HG03521 (cell line): Measurements from ENCODE around the gene OR11G2.
"Not testable (repeated sequence)": the region's sequence is repeated elsewhere in the genome, so short reads cannot be mapped to it uniquely, and the experiment has no call there.

ENCODE experiments used
- ATAC-seq: cut with Tn5 transposase; IDR thresholded peaks from one replicate; pipeline ENCODE4 v1.9.1; 2021; ENCODE audit warnings: mild to moderate bottlenecking, moderate library complexity; ENCODE audit not compliant: unreplicated experiment

OR11G2 gene

DNA sequence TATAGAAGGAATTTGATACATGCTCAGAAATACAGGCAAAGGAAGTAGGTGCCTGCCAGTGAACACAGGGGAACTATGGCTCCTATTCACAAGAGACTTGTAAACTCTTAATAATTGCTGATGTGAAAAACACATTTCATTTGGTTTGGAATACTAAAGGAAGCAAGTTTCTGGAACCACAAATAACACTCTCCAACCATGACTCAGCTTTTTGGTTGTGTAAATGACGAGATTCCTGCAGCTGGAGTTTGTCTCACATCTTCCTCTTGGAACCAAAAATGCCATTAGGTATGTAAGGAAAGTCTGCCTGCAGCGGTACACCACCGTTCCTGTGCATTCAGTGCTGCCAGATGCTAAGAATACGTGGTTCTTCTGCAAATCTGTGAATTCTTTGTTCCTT, 28.3 kb downstream of the OR11G2 start:
- ATAC-seq: no peak

DNA sequence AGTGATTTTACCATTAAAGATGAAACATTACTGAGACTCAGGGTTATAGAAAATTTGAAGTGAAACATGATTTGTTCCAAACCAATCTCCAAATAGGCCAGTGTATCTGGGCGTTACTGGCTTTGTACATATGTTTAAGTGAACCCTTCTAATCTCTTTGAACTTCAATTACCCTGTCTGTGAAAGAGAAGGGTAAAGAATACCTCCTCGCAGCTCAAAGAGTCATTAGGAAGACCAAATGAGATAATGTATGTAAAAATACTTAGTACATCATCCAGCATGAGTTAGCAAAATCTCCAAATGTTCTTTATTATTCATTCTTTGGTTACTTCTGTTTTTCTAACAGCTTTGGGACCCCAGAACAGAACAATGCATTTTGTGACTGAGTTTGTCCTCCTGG, 32.7 kb downstream of the OR11G2 start, which contains the start of gene OR11H6:
OR11H6 (plus strand) TSS at position 301 of the 400 bp plus-strand sequence; CDS start at position 301, 0 bp downstream.
- no peak for ATAC-seq

DNA sequence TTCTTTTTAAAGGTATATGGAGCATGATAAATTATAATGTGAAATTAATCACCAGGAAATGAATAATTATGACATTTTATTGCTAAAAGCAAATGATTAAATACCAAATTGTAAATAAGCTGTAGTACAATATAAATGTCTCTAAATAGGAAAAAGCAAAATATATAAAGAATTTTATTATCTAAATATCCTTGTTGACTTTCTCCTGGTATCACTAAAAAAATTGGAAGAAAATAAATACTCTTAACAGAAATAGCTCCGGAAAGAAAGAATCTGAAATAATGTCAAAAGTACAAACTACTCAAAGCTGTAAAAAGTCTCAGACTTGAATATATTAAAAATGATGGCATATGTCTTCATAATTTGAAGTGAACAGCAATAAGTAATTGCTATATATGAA, 38.0 kb downstream of the OR11G2 start, which contains the start of gene OR11H7:
OR11H7 (plus strand) TSS at position 301 of the 400 bp plus-strand sequence.
- no peak for ATAC-seq

DNA sequence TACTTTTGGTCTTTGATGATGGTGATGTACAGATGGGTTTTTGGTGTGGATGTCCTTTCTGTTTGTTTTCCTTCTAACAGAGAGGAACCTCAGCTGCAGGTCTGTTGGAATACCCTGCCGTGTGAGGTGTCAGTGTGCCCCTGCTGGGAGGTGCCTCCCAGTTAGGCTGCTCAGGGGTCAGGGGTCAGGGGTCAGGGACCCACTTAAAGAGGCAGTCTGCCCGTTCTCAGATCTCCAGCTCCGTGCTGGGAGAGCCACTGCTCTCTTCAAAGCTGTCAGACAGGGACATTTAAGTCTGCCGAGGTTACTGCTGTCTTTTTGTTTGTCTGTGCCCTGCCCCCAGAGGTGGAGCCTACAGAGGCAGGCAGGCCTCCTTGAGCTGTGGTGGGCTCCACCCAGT, 44.7 kb downstream of the OR11G2 start:
- ATAC-seq: not testable (repeated sequence)

DNA sequence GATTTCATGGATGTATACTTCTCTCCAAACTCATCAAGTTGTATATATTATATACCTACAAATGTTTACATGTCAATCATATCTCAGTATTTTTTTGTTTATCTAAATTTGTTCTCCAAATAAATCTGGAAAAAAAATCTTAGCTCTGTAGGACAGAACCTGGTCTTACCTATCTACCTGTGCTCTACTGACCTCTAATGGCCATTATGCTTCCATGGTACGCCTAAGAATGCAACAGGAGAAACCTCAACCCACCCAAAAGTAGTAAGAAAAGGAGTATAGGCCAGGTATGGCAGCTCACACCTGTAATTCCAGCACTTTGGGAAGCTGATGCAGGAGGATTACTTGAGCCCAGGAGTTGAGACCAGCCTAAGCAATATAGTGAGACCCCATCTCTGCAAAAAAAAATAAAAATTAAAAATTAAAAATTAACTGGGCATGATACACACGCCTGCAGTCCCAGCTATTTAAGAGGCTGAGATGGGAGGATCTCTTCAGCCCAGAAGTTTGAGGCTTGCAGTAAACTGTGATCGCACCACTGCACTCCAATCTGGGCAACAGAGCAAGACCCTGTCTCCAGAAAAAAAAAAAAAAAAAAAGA, 57.0 kb downstream of the OR11G2 start:
- ATAC-seq: no peak
